CD4-positive, alpha-beta T cell treated with Interleukin-10 for 1 hour (primary cell): ENCODE measurements around the gene PDZD2.
"Not testable (repeated sequence)": the region's sequence is repeated elsewhere in the genome, so short reads cannot be mapped to it uniquely, and the experiment has no call there.

ENCODE experiments used
- DNase-seq: peaks from one replicate; pipeline ENCODE4 v3.0.0-alpha.2; 2020

PDZD2 gene

DNA sequence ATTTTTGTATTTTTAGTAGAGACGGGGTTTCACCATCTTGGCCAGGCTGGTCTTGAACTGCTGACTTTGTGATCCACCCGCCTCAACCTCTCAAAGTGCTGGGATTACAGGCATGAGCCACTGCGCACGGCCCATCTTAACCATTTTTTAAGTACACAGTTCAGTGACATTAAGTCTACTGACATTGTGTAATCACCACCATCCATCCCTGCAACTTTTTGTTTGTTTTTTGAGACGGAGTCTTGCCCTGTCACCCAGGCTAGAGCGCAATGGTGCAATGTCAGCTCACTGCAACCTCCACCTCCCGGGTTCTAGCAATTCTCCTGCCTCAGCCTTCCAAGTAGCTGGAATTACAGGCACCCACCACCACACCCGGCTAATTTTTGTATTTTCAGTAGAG is 480.0 kb downstream of the PDZD2 start:
- DNase-seq: not testable (repeated sequence)

DNA sequence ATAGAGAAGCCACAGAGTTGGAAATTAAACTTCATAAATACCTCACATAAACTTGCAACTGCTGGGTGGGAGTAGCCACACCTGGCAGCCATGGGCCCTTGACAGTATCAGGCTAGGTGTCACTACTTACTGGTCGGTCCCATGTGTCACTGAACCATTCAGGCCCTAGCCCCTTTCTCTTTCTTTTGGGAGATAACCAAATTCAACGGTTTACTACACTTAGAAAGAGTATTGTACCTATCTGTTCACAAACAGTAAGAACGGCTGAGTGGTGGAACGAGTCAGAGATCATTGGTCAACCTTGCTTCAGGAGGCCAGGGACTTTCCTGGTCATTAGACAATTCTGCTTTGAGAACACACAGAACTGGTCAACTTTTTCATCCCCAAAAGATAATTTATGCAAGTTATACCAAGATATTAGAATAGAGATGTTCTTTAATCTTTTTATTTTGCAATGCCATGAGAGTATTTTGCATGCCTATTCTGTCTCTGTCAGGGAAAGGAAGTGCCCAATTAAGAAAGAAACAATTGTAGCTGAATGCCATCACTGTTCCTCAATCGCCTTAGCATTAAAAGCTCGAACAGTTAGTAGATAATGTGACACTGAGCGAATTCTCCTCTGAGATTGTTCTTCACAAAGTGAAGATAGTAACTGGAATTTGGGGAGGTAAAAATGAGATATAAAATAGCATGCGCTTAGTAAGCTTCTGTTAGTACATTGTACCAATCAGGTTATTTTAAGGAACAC is 484.3 kb downstream of the PDZD2 start:
- no peak for DNase-seq

DNA sequence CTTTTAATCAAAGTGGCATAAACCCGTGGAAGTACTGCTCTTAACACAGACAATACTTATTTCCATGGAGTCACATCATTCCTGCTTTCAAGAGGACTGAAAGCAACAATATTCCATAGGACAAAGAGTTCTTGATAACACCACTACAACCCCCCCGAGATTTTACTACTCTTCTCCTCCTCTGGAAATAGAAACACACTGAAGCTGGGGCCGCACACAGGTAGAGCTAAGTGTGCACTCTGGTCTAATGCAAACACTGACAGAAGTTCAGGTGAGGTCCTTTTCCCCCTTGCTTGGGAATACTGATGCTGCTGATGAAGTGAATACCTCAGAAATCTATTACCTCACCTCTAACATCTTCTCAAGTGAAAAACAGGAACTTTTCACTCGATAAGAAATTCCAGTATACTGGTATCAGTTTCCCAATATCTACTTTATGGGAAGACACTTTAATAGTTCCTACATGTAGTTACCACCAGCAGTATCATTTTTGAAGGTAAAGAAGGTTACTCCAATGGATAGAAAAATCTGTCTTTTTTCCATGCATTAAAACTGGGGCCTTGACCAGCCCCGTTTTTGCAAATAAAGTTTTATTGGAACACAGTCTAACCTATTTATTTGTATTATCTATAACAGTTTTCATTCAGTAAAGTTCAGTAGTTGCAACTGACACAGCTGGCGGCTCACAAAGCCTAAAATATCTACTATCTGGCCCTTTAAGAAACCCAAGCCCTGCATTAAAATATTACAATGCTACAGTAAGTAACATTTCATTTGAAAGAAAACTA is 485.2 kb downstream of the PDZD2 start:
- no peak for DNase-seq

DNA sequence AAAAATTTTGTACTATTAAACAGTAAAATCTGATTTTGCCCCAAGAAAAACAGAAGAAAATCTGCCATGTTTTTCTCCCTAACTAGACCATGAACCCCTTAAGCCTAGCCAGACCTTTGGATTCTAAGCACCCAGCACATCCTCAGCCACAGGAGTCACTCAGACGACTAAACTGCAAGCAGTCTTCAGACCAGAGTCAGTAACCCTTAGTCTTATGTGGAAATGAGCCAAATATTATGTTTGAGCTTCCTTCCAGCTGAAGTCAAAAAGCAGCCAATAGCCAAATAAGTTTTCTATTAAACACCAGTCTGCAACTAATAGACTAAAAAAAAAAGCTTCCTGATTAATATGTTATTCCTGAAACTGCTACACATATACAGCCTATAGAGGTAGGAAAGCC is 487.8 kb downstream of the PDZD2 start:
- no peak for DNase-seq

DNA sequence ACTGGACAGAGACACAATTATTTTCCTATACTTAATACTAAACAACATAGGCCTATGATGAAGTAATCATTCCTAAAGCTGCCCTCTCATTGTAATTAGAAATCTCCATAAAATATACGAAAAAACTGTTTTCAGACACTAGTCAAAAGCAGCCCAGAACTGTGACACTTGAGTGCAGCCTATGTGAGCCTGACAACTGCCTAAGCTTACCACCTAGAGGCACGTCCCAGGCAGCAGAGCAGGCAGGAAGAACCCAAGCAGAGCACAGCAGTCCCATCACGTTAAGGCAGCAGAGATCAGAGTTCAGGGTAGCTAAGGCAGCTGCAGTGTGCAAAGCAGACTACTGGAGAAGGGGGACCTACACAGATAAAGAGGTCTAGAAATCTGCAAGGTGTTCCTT is 488.8 kb downstream of the PDZD2 start:
- no peak for DNase-seq

DNA sequence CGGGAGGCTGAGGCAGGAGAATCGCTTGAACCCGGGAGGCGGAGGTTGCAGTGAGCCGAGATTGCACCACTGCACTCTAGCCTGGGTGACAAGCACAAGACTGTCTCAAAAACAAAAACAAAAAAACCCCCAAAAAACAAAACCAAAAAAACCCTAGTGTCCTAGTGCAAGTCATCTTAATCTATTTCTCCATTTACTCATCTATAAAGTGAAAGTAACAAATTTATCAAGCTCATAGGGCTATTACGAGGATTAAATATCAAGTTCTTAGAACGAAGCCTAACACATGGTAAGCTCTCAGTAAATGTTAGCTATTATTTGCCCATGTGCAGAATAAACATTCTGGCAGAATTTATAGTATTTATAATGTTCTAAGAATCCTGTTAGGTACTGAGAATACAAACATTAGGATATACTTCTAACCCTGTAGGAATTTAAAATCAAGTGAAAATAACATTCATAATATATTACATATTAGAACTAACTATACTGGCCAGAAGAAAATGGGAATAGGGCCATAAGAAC is 490.2 kb downstream of the PDZD2 start:
- no peak for DNase-seq

DNA sequence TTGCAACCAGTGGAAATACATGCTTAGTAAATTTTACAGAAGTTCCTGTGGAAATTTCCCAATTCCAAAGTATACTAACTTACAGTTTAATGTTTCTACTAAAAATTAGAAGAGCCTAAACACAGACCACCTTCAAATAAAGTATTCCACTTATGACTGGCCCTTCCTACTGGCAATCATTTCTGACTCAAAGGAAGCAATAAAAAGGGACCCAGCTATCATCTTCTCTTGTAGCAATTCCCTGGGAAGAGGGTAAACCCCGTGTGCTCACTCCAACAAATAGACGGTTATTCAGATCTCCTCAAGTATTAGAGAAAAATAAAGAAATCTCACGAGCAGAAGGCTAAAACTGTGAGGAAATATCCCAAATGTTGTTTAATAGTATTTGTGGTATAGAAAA is 491.9 kb downstream of the PDZD2 start:
- DNase-seq: no peak

DNA sequence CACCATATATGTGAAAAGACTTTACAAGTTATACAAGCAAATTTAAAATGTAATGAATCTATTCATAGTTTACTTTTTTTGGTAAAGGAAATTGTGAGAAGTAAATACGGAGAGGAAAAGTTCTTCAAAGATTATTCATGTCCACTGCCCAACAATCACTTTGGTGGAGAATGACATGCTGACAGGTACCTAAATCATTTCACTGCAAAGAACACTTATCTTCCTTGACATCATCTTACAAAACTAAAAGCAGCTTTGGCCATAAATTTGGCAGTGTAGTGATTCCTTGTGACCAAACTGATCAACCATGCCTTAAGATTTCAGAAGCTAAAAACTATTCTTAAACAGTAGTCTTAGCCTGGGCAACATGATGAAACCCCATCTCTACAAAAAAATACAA is 492.7 kb downstream of the PDZD2 start:
- DNase-seq: no peak

DNA sequence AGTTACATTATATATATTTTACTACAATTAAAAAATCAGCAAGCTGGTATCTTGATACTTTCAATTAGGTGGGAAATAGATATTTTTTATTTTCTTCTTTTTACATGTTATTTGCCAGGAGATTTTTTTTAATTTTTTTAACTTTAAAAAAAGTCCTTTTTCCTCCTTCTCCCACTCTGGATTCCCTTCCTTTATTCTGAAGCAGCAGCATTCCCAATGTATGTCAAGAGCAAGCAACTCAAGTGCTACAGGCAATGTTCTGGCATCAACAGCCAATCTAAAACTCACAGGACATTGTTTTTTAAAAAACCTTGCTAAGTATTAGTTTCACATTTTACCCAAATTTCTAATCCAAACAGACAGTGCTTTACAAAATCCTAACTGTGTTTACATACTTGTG is 493.8 kb downstream of the PDZD2 start:
- DNase-seq: no peak

DNA sequence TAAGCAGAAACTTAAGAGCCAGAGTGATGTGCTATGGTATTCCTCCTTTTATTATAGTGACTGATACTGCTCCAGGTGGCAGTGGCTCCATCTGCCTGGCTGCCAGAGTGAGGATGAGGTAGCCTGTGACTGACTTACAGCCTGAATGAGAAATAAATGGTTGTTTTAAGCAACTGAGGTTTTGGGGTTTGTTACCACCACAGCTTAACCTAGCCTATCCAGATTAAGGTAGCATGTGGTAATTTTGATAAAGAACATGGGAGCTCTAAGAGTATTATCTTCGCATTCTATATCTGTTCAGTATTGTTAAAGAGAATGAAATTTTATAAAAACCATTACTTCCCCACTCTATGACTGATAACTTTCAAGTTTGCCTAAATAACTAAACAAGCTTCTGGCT is 496.2 kb downstream of the PDZD2 start:
- DNase-seq: no peak

DNA sequence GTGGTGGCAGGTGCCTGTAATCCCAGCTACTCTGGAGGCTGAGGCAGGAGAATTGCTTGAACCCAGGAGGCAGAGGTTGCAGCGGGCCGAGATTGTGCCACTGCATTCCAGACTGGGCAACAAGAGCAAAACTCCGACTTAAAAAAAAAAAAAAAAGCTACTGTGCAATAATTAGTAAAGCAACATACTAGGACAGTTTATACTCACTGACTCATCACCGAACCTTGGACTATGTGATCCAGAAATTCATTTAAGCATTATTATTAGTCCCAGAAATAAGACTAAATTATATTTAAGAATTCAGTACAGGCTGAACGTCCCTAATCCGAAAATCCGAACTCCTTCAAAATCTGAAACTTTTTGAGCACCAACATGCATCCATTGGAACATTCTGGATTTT is 497.4 kb downstream of the PDZD2 start:
- no peak for DNase-seq

DNA sequence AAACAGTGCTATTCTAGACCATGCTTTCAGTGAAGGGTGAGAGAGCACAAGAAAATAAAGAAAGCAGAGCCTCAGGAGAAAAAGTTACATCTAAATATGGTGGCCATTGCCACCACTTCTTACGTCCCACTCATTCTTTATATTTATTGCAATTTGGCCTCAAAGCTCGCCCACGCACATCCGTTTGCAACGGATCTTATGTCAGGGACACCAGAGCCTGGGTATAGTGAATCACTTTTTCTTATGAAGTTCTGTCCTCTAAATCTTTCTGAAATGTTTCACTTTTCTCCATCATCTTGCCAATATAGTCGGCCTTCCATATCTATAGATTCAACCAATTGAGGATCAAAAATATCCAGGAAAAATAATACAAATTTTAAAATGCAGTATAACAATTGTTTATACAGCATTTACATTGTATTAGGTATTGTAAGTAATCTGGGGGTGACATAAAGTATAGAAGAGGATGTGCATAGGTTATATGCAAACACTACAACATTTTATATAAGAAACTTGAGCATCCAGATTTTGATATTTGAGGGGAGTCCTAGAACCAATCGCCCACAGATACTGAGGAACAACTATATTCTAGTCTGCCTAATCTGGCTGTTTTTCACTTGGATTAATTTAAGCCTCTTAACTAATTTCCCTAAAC is 500.0 kb downstream of the PDZD2 start:
- DNase-seq: peak; percentile 16

DNA sequence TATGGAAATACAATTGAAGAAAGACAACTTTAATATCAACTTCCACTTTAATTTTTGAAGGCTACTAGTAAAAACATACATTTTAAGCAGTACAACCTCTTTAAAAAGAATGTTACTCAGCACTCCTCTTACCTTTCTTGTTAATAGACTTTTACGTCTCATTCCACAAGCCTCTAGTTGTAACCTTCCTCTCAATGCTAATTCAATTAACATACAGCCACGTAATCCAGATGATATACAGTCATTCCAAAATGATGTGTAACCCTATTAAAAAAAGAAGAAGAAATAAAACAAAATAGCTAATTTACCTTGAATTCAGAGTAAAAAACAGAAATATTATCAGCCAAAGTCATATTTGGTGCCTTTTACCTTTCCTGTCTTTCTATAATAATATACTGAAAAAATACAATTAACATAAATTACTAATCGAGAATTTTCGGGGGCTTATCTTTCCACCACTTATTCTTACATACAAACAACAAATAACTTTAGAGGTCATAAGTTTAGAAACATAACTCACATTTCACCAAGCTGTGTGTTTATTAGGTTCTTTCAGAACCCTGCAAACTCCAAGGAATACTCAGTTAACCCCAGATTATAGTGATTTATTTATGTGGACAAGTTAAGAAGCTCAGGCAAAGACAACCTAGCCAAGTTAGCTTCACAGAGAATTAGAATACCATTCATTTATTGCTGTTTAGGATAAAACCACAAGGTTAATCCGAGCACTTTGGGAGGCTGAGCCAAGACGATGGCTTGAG is 504.9 kb downstream of the PDZD2 start:
- no peak for DNase-seq

DNA sequence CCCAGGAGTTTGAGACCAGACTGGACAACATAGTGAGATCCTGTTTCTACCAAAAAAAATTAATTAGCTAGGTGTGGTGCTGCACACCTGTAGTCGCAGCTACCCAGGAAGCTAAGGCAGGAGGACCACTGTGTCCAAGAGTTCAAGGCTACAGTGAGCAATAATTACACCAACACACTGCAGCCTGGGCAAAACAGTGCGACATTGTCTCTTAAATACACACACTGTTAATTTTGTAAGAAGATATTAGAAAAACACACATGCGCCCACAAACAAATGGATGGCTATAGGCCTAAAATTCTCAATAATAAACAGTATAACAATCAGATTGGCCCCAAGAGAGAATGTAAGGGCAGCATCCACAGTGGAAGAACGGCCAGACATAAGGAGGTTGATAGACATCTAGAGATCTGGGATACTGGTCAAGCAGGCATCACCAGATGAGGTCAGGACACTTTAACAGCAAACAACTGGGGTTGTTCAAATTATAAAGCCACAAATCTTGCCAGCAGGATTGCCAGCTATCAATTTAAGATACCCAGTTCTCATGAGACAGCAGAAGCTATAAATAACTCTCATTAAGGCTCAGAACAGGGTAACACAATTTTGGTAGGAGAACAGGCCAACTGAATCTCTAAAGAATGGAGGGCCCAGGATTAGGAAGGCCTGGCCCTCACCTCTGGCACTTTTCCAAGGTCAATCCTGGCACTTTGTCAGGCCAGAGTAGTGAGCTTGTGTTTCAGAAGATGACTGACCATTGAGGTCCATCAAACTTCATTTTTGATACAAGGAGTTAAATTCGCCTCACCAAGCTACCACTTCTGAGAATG is 505.7 kb downstream of the PDZD2 start:
- no peak for DNase-seq

DNA sequence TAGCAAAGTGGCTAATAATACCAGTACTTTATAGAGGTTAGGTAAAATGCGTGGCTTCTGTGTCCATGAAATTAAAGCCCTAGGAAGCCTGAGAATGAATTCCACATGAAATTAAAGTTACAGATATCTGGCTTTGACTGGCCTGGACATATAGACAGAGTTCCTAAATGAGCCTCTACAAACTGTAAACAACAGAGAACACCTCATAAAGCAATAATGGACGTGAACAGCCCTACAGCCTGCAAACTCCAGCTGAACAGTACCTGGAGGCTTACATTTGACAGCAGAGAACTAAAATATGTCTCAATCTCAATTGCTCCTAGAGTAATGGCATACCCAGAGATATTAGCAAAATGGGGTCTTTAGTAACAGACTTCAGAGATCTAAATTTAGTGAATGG is 506.4 kb downstream of the PDZD2 start:
- no peak for DNase-seq

DNA sequence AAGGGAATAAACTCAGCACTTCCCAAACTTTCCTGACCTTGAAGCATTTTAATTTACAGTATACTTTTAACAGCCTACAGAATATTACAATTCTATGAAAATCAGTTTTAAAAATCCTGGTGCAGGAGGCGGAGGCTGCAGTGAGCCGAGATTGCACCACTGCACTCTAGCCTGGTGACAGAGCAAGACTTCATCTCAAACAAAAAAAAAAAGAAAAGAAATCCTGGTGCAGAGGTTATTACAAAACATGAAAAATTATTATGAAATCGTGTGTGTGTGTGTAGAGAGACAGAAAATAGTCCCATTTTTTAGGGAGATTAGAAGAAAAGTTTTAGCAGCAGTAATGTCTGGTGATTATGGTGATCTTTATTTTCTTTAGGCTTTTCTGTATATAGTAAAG is 508.3 kb downstream of the PDZD2 start:
- no peak for DNase-seq

DNA sequence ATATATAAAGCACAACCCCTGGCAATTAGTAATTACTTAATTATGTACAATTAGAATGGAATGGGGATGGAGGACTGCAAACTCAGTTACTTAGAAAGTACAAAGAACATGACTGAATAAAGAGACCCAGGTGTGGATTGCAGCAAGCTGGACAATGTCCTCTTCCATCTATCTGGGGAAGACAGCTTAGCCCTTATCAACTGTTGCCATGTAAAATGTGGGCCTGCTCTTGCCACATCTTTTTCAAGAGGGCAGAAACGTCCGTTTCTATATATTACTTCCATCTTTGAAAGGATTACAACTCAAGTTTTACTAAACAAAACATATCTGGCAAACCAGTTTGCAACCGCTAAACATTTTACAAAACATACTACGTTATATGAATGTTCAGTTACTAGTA is 509.0 kb downstream of the PDZD2 start:
- no peak for DNase-seq

DNA sequence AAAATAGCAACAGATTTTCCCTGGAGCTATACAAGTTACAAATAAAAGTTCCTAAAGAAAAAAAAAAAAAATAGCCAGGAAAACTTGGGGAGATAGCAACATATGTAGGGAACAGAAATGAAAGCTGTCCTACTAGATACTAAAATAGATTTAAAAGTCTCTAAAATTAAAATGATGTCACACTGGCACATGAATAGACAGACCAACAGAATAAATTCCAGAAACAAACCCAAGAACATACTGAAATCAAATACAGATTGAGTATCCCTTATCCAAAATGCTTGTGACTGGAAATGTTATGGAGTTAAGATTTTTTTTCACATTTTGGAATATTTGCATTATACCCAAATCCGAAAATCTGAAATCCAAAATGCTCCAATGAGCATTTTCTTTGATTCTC is 511.4 kb downstream of the PDZD2 start:
- no peak for DNase-seq

DNA sequence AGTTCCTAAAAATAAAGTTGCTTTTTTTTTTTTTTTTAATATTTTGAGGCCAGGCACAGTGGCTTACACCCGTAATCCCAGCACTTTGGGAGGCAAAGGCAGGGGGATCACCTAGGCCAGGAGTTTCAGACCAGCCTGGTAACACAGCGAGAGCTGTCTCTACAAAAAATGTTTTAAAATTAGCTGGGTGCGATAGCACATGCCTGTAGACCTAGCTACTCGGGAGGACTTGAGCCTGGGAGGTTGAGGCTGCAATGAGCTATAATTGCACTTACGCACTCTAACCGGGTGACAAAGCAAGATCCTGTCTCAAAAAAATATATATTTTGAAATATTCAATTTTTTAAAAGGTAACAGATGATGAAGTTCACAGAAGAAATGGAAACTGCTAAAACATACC is 512.3 kb downstream of the PDZD2 start:
- no peak for DNase-seq

DNA sequence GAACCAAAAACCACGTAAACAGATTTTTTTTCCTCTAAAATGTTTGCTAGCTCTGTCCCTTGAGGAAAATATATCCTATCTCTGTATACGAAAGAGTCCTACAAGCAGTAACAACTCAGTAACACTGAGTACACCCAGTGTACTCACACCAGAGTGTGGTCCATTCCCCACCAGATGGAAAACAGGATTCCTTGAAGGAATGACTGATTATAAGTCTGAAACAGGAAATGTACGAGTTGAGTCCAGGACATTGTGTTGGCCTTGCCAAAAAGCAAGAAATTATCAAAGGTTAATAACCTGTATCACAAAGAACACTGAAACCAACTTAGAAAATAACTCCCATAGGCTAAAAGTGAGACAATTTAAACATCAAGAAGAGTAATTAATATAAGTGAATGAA is 514.8 kb downstream of the PDZD2 start:
- no peak for DNase-seq

DNA sequence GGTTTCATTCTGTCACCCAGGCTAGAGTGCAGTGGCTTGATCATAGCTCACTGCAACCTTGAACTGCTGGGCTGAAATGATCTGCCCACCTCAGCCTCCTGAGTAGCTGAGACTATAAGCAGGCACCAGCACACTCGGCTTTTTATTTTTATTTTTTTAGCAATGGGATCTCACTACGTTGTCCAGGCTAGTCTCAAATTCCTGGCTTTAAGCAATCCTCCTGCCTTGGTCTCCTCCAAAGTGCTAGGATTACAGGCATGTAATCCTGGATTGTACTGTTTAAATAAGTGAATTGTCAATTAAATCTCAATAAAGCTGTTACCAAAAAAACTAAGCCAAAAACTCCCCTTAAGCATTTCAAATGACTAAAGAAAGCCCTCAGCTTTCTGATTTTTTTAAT is 516.3 kb downstream of the PDZD2 start:
- no peak for DNase-seq

DNA sequence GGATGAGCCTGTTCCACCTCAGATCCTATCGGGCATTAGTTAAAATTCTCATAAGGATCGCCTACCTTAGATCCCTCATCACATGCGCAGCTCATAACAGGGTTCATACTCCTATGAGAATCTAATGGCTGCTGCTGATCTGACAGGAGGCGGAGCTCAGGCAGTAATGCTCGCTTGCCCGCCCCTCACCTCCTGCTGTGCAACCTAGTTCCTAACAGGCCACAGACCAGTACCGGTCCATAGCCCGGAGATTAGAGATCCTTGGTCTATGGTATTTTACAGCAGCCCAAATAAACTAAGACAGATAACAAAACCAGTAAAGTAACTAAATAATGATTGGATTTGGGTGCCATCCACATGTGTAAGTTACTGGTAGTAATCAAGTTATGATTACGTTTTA is 517.7 kb downstream of the PDZD2 start:
- DNase-seq: no peak
